ENCODE results near the gene SYNGR3. TPM values are rescaled to one million over a fixed set of nuclear protein-coding genes. Genes with fewer than 3 reads are reported as not detected.

The SYNGR3 gene
- total RNA-seq, 1 donor from 2014 or later = 8.3 TPM

DNA sequence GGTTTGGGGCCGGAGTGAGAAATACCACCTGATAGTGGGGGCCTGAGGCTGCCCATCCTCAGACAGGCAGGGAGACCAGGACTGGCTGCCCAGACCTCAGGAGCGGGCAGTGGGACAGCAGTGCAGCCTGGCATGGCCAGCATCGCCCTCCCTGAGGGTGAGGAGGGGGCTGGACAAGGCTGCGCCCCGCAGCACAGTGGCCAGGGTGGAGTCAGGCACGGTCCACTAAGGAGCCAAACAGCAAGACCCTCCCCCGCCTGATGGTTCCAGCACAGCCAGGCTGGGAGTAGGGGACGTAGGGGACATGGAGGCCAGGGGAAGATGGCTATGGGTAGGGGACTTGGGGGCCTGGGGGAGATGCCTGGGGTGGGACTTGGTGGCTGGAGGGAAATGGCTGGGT, 16.5 kb downstream of the SYNGR3 start:
- no peak overlapping the region for H3K4me3 ChIP-seq
- TF ChIP-seq, protein P1, sequence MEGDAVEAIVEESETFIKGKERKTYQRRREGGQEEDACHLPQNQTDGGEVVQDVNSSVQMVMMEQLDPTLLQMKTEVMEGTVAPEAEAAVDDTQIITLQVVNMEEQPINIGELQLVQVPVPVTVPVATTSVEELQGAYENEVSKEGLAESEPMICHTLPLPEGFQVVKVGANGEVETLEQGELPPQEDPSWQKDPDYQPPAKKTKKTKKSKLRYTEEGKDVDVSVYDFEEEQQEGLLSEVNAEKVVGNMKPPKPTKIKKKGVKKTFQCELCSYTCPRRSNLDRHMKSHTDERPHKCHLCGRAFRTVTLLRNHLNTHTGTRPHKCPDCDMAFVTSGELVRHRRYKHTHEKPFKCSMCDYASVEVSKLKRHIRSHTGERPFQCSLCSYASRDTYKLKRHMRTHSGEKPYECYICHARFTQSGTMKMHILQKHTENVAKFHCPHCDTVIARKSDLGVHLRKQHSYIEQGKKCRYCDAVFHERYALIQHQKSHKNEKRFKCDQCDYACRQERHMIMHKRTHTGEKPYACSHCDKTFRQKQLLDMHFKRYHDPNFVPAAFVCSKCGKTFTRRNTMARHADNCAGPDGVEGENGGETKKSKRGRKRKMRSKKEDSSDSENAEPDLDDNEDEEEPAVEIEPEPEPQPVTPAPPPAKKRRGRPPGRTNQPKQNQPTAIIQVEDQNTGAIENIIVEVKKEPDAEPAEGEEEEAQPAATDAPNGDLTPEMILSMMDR (IDR thresholded peaks at IDR 0.05) = no peak
- DNase-seq (ENCODE audit: extremely low spot score in 2 of 2) = no peak
- intact Hi-C loops (cut with DNase I) = no loop called here
- H3K4me1 ChIP-seq = peaks cover 68% of the 10 kb centered on the region
- no peak overlapping the region for H3K27ac ChIP-seq
- no peaks in the 10 kb centered on the region for H3K9me3 ChIP-seq
- H3K36me3 ChIP-seq = peaks cover 0 to 21% of the 10 kb centered on the region in 2 donors
- H3K27me3 ChIP-seq = no peaks in the 10 kb centered on the region

- Histone ChIP-seq H3K27ac (peak overlapping the region; percentile 85), H3K4me3 (peak overlapping the region in 1 of 2 donors; percentile 19), H3K27me3 (no peaks in the 10 kb centered on the region), H3K36me3 (peaks cover 0 to 11% of the 10 kb centered on the region in 2 donors), H3K4me1 (peaks cover 68% of the 10 kb centered on the region), H3K9me3 (no peaks in the 10 kb centered on the region)
- intact Hi-C loops (cut with DNase I) = no loop called here
- no peak for TF ChIP-seq POLR2A (IDR thresholded peaks at IDR 0.05)
- no peak for DNase-seq (ENCODE audit: extremely low spot score in 2 of 2)
Measured at GRCh38 chr16:2007081-2007836, 17.5 kb downstream of the SYNGR3 start.

GRCh38 chr16:2008009-2008526, 18.3 kb downstream of the SYNGR3 start:
- Histone ChIP-seq H3K9me3 (no peaks in the 10 kb centered on the region), H3K36me3 (peaks cover 0 to 3% of the 10 kb centered on the region in 2 donors), H3K4me1 (peaks cover 68% of the 10 kb centered on the region), H3K27ac (peak overlapping the region; percentile 85), H3K4me3 (peak overlapping the region; percentile 19 to 94), H3K27me3 (no peaks in the 10 kb centered on the region)
- intact Hi-C loops (cut with DNase I) = no loop called here
- TF ChIP-seq POLR2AphosphoS5 (IDR thresholded peaks at IDR 0.05; ENCODE audit: insufficient read depth in 1 of 2, low read depth in 1 of 2) = peak; percentile 35 to 48
- TF ChIP-seq, protein P1 (IDR thresholded peaks at IDR 0.05) = no peak
- no peak for DNase-seq (ENCODE audit: extremely low spot score in 2 of 2)

GRCh38 chr16:2008631-2009163, 18.9 kb downstream of the SYNGR3 start:
- no peaks in the 10 kb centered on the region for H3K36me3 ChIP-seq
- TF ChIP-seq POLR2AphosphoS5 (IDR thresholded peaks at IDR 0.05; ENCODE audit: insufficient read depth in 1 of 2, low read depth in 1 of 2) = no peak
- intact Hi-C loops (cut with DNase I) = no loop called here
- H3K4me3 ChIP-seq = peak overlapping the region; percentile 90 to 94
- H3K27me3 ChIP-seq = no peaks in the 10 kb centered on the region
- no peaks in the 10 kb centered on the region for H3K9me3 ChIP-seq
- peaks cover 63% of the 10 kb centered on the region for H3K4me1 ChIP-seq
- no peak for DNase-seq (ENCODE audit: extremely low spot score in 2 of 2)
- peak overlapping the region; percentile 85 for H3K27ac ChIP-seq

DNA sequence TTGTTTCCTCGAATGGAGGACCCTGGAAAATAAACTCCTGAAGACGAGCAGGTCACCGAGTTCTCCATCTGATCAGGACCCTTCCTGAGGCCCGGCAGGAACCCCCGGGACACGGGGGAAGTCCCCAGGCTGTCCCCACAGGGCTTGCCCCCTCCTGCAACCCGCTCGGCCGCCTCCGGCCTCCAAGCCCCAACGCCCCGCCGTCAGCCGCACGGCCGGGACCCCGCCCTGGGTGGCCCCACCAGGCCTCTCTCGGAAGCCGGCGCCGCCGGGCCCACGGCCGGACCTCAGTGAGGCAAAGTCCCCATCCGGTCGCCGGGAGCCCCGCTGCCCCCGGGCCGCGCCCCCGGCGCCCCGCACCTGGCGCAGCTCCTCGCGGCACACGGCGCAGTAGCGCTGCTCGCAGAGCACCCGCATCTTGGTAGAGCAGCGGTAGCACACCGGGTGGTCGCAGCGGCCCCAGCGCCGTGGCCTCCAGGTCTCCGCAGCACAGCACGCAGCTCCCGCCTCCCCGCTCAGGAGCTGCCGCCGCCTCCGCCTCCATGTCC, 19.5 kb downstream of the SYNGR3 start:
- H3K27ac ChIP-seq = peak overlapping the region; percentile 85
- H3K4me1 ChIP-seq = peaks cover 58% of the 10 kb centered on the region
- no peaks in the 10 kb centered on the region for H3K9me3 ChIP-seq
- no peaks in the 10 kb centered on the region for H3K27me3 ChIP-seq
- H3K36me3 ChIP-seq = no peaks in the 10 kb centered on the region
- peak overlapping the region; percentile 90 to 94 for H3K4me3 ChIP-seq
- intact Hi-C loops (cut with DNase I) = no loop called here
- no peak for DNase-seq (ENCODE audit: extremely low spot score in 2 of 2)
- TF ChIP-seq POLR2AphosphoS5 (IDR thresholded peaks at IDR 0.05; ENCODE audit: insufficient read depth in 1 of 2, low read depth in 1 of 2) (no peak), POLR2A (IDR thresholded peaks at IDR 0.05) (no peak)
- TF ChIP-seq, protein P1 (IDR thresholded peaks at IDR 0.05) = no peak
